Measurements from ENCODE around the gene FMN2. TPM values are rescaled to one million over a fixed set of nuclear protein-coding genes. Genes with fewer than 3 reads are reported as not detected.

The FMN2 gene
- total RNA-seq, 1 experiment from 2014 or later: 0.59 TPM

GRCh38 chr1:240174734-240175133 lies 83.1 kb downstream of the FMN2 start:
- Histone ChIP-seq H3K79me2 (ENCODE audit: insufficient read depth, low read length) (no peaks in the 10 kb centered on the region), H3K27me3 (ENCODE audit: insufficient read depth, low read length) (no peaks in the 10 kb centered on the region), H4K91ac (ENCODE audit: insufficient read length, low read depth, low read length) (no peak overlapping the region), H3K4me2 (ENCODE audit: insufficient read depth, insufficient read length, low read length) (no peak overlapping the region), H3K23me2 (ENCODE audit: insufficient read length, low read depth, low read length, poor library complexity, severe bottlenecking) (no peaks in the 10 kb centered on the region), H4K8ac (replicated peaks; ENCODE audit: insufficient read length, low read depth, low read length) (no peak overlapping the region), H2BK12ac (ENCODE audit: insufficient read length, low read depth, low read length) (no peak overlapping the region), H4K20me1 (ENCODE audit: control insufficient read depth, insufficient read depth, insufficient read length) (no peaks in the 10 kb centered on the region), H3K79me1 (ENCODE audit: insufficient read depth, low read depth, low read length, poor library complexity, severe bottlenecking) (no peaks in the 10 kb centered on the region), H3K4me1 (ENCODE audit: insufficient read depth, low read length) (no peaks in the 10 kb centered on the region), H2AFZ (ENCODE audit: low read length) (no peak overlapping the region), H3K56ac (ENCODE audit: insufficient read length, low read depth, low read length) (no peak overlapping the region), H3K18ac (ENCODE audit: insufficient read length, low read depth, low read length) (no peak overlapping the region), H3K27ac (ENCODE audit: insufficient read length, low read depth, low read length) (no peak overlapping the region), H2BK15ac (ENCODE audit: low read depth, low read length) (no peak overlapping the region), H3K9me3 (ENCODE audit: control insufficient read depth, low read depth, low read length) (no peaks in the 10 kb centered on the region), H2AK5ac (ENCODE audit: insufficient read length, low read length) (no peak overlapping the region), H4K5ac (ENCODE audit: insufficient read length, low read depth, low read length) (no peak overlapping the region), H3K4ac (ENCODE audit: low read depth, low read length) (no peak overlapping the region), H2BK120ac (ENCODE audit: low read depth, low read length, poor library complexity, severe bottlenecking) (no peak overlapping the region), H3K9ac (ENCODE audit: extremely low read depth, insufficient read length, low read length) (no peak overlapping the region), H3K23ac (ENCODE audit: insufficient read length, low read depth, low read length) (no peak overlapping the region), H3T11ph (ENCODE audit: low read length) (no peak overlapping the region), H3K14ac (ENCODE audit: insufficient read depth, low read length) (no peak overlapping the region), H2BK5ac (ENCODE audit: insufficient read length, low read length) (no peak overlapping the region), H2BK20ac (ENCODE audit: low read depth, low read length, poor library complexity, severe bottlenecking) (no peak overlapping the region)
- no peak overlapping the region for H3K27ac Mint-ChIP-seq
- no peaks in the 10 kb centered on the region for H3K36me3 Mint-ChIP-seq (ENCODE audit: insufficient read depth in 1 of 3, low read depth in 3 of 3)
- no peak for TF ChIP-seq CTCF (conservative IDR thresholded peaks at IDR 0.05)
- no peaks in the 10 kb centered on the region for H3K27me3 Mint-ChIP-seq (ENCODE audit: low read depth)
- no peak for DNase-seq
- no peaks in the 10 kb centered on the region for H3K9me3 Mint-ChIP-seq
- H3K4me1 Mint-ChIP-seq: no peaks in the 10 kb centered on the region
- H3K4me3 Mint-ChIP-seq: no peak overlapping the region
- WGBS (ENCODE audit: extremely low coverage, insufficient read length, low lambda C conversion rate): no CpG with 5 or more reads among the region's 4 CpGs
